ENCODE data around the gene WRAP73.
"Not testable (repeated sequence)": the region's sequence is repeated elsewhere in the genome, so short reads cannot be mapped to it uniquely, and the experiment has no call there.

Gene WRAP73

GRCh38 chr1:3594706-3595377 lies 55.1 kb downstream of the WRAP73 start:
- no peak for FAIRE-seq

DNA sequence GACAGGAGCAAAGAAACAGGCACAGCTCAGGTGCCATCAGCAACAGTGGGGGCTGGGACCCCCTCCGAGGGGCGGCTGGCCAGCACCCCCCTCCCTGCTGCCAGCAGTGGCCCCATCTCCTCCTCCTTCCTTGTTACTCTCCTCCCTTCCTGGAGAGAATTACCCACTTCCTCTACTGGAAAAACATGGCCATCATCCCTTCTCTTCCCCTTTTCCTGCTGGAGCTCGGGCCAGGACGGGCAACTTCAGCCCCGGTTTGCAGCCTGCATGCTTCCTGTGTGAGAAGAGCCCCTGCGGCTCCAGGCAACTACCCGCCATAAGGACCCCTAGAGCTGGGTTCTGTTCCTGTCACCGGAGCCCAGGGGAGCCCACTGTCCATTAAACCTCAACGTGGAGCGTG lies 56.2 kb downstream of the WRAP73 start:
- no peak for FAIRE-seq

- no peak for FAIRE-seq
Measured at GRCh38 chr1:3593334-3593733, 56.6 kb downstream of the WRAP73 start.

DNA sequence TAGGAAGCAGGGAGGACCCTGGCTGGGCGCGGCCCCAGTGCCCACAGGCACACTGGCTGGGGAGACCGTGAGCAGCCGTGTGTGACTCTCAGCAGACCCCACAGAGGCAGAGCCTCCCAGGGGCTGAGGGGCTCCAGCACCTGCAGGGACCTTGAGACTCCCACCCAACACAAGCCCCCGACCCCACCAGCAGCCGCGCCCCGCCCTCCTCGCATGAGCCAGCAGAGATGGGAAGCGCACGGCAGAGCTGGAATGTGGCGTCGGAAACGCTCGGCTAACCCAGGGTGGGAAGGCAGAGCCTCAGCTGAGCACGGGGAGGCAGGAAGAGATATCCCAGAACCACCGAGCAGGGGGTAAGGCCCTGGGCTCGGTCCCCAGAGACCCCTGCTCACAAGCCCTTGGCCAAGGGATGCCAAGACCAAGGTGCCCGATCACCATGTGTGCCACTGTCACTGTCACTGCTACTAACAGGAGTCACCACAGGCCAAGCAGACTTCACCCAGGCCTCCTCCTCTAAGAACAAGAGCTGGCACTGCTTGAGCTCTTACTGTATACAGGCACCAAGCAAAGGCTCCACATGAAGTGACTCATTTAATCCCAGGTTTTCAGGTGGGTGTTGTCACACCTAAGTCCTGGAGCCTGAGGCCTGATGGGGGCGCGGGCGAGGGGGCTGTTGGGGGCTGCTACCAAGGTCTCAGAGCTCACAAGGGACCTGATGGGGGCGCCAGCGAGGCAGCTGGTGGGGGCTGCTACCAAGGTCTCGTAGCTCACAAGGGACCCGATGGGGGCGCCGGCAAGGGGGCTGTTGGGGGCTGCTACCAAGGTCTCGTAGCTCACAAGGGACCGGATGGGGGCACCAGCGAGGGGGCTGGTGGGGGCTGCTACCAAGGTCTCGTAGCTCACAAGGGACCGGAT lies 58.7 kb downstream of the WRAP73 start:
- FAIRE-seq = no peak

GRCh38 chr1:3590139-3590763 lies 59.7 kb downstream of the WRAP73 start:
- no peak for FAIRE-seq

- FAIRE-seq = no peak
Measured at GRCh38 chr1:3588395-3588794, 61.5 kb downstream of the WRAP73 start.

- no peak for FAIRE-seq
Measured at GRCh38 chr1:3586986-3587759, 62.7 kb downstream of the WRAP73 start.

DNA sequence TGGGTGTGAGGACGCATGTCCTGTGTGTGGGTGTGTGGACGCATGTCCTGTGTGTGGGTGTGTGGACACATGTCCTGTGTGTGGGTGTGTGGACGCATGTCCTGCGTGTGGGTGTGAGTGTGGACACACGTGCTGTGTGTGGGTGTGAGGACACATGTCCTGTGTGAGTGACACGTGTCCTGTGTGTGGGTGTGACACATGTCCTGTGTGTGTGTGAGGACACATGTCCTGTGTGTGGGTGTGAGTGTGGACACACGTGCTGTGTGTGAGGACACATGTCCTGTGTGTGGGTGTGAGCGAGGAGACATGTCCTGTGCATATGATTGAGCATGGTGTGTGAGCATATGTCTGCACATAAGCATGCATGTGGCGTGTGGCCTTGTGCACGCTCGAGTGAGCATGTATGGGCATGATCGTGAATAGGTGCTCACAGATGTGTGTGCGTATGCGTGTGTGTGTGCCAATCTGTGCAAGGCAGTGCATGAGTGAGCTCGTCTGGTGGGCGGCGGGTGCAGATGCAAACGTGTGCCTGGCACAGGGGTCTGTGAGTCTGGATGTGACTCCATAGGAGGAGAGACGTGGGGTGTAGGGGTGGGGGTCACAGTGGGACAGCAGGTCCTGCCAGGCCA lies 63.8 kb downstream of the WRAP73 start:
- FAIRE-seq = no peak

GRCh38 chr1:3585353-3585868 lies 64.5 kb downstream of the WRAP73 start:
- not testable (repeated sequence) for FAIRE-seq

- FAIRE-seq = no peak
Measured at GRCh38 chr1:3584915-3585314, 65.0 kb downstream of the WRAP73 start.

DNA sequence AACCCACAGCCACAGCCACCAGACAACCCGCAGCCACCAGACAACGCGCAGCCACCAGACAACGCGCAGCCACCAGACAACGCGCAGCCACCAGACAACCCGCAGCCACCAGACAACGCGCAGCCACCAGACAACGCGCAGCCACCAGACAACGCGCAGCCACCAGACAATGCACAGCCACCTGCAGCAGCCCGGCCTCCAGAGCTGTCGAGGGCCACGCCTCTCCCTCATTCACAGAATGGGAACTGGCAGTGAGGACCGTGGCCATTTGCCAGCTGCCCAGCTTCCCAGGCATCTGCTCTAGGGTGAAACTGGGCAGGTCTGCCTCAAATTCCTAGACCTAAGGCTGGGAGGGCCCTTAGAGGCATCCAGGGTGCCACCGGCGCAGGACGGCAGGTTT lies 66.2 kb downstream of the WRAP73 start:
- FAIRE-seq = not testable (repeated sequence)

GRCh38 chr1:3581296-3582036 lies 68.4 kb downstream of the WRAP73 start:
- no peak for FAIRE-seq

All from A204.1 (cell line).